Activated CD8-positive, alpha-beta memory T cell treated with anti-CD3 and anti-CD28 coated beads for 36 hours (primary cell): ENCODE measurements around the gene B9D2. TPM values are rescaled to one million over a fixed set of nuclear protein-coding genes. Genes with fewer than 3 reads are reported as not detected.

Experiments
- CTCF ChIA-PET: fragments of 350-600 bp; sonication (Branson Sonifier 250); formaldehyde crosslinking; loops from one replicate; lab custom pipeline; 2021; ENCODE audit warnings: antibody characterized with exemption; lab: Charles Lee
- POLR2A ChIA-PET: fragments of 350-600 bp; sonication (Branson Sonifier 250); formaldehyde crosslinking; loops from one replicate; lab custom pipeline; 2021; ENCODE audit warnings: antibody characterized with exemption; lab: Charles Lee
- total RNA-seq, 2 experiments: library from RNA; stranded (reverse); gene quantifications; one replicate each; pipeline ENCODE4 v1.2.3, GENCODE V29; 2021

The B9D2 gene
- total RNA-seq, 2 experiments from 2014 or later, result 5.5 to 5.6 TPM

DNA sequence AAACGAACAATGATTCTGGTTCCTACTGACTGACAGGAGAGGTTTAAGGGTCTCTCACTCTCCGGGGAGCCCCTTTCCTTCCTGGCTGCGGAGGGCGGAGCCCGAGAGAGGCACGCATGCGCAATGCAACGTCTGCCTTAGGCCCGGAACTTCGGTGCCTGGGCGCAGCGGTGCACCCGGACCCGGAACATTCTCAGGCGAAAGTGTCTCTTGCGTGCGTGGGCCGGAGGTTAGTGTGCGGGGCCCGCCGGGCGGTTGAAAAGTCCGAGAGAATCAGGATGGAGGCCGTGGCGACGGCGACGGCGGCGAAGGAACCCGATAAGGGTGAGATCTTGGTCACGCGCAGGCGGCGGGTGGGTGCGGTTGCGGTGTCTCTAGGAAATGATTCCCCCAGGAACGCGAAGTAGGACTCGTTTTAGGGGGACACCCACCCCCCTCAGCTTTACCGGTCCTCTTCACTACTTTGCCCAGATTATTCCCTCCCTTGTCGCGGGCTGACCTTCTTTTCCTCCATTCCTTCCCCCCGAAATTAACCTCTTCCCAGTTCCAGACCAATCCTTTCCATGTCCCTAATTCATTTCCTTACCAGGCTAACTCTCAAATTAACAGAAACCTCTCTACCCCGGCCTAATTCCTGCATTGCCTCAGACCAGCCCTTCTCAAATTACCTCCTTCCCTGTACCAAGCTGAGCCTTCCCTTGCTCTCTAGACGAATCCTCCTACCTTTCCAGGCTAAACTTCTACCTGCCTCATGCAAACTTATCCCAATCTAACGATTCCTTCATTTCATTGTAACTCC is 53.7 kb downstream of the B9D2 start, which contains the start of gene CCDC97:
Gene CCDC97 (plus strand): TSS at position 140 of the 799 bp plus-strand sequence. CDS start 139 bp downstream, at position 279.
- ChIA-PET POLR2A (interaction anchor here (0.6 to 1.7 kb wide), 7 partner anchors 9 to 47 kb away, joined by 3 to 10 read pairs (median 4); no protein-coding TSS in a partner anchor), CTCF (interaction anchor here (1.2 to 3.8 kb wide), 4 partner anchors 10 to 107 kb away, joined by 3 to 47 read pairs (median 8); partner anchors contain the start of gene HNRNPUL1)

DNA sequence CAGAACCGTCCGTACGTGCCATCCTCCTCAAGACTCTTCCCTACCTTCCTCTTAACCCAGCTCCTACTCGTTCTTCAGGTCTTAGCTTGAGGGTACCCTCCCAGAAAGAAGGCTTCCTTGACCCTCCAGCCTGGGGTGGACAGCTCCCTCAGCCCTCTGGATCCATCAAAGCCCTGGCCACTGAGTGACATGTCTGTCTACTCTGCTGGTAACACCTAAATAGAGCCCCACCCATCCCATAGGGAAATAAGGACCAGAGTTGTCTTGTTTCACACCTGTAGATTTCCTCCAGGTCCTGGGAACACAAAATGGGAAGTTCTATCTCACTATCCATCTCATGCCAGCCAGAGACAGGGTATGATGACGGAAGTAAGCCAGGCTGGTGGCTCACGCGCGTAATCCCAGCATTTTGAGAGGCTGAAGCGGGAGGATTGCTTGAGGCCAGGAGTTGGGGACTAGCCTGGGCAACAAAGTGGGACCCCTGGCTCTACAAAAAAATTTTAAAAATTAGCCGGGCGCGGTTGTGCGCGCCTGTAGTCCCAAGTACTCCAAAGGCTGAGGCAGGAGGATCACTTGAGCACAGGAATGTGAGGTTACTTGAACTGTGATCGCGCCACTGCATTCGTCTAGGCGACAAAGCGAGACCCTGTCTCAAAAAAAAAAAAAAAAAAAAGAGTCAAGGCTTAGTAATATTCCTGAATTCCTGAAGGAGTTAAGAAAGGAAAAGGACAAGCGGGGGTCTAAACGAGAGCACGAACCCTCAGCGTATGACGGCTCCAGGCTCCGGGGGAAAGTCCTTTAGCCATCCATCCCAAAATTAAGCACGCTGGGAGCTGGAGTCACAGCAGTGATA is 54.5 kb downstream of the B9D2 start:
- ChIA-PET POLR2A (interaction anchor here (0.7 to 1.7 kb wide), 4 partner anchors 12 to 618 kb away, joined by 3 to 10 read pairs (median 4); no protein-coding TSS in a partner anchor), CTCF (interaction anchor here (0.9 to 3.8 kb wide), 13 partner anchors 10 to 107 kb away, joined by 3 to 47 read pairs (median 6); partner anchors contain the start of gene HNRNPUL1)

DNA sequence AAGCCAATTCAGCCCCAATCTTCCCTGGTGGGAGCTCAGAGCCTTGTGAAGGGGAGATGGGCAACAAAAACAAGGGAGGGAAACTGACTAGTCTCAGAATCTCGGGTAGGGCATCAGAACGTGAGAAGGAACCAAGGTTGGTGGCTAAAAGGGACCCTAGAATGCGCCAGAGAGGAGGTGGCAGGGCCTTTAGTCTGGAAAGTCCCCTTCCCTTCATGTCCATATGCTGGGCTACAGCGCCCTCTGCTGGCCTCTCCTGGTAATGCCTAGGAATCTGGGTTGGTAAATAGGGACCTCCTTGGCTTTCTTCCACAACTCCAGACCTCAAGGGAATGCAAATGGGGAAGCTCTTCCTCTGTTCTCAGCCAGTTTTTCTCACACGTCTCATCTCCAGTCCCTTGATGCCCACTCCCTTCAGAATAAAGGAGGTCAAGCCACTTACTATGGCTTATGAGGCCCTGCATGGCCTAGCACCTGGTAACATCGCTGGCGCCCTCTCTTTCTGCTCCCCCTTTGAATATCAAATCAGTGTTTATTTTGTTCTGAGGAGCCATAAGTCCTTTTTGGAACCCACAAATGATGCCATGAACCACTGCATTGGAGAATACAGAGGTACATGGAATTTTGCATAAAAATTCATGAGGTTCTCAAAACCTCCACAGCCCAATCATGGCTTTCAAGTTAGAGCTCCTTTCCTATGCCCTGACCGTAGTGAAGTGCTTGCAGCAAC is 55.3 kb downstream of the B9D2 start:
- CTCF ChIA-PET, result interaction anchor here (0.9 to 3.8 kb wide), 15 partner anchors 10 to 106 kb away, joined by 3 to 47 read pairs (median 6); partner anchors contain the start of gene HNRNPUL1
- POLR2A ChIA-PET, result interaction anchor here (0.5 to 1.7 kb wide), 7 partner anchors 26 to 617 kb away, joined by 3 to 16 read pairs (median 6); no protein-coding TSS in a partner anchor

DNA sequence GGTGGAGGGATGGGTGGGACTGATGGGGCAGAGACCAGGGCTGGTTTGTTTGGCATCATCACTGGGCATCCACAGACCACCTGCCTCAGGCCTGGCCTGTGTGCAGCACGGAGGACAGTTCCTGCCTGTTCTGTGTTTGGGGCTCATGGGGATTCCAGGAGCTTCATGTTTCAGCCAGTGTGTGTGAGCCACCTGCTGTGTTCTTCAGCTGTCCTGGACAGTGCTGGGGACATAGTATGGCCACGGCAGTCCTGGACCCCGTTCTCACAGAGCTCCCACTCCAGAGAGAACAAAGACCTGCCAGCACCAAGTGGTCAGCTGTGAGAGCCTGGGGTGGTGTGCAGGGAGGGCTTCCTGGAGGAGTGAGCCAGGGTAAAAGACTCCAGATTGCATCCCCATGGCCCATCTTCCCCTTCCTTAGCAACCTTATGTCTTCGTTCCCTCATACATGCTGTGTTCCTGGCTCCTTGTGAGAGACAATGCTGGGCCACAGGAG is 55.9 kb downstream of the B9D2 start:
- POLR2A ChIA-PET, result interaction anchor here (0.7 to 1.7 kb wide), 6 partner anchors 41 to 104 kb away, joined by 3 to 16 read pairs (median 7); no protein-coding TSS in a partner anchor
- CTCF ChIA-PET, result interaction anchor here (0.9 to 3.8 kb wide), 11 partner anchors 9 to 106 kb away, joined by 3 to 47 read pairs (median 7); partner anchors contain the start of gene HNRNPUL1

DNA sequence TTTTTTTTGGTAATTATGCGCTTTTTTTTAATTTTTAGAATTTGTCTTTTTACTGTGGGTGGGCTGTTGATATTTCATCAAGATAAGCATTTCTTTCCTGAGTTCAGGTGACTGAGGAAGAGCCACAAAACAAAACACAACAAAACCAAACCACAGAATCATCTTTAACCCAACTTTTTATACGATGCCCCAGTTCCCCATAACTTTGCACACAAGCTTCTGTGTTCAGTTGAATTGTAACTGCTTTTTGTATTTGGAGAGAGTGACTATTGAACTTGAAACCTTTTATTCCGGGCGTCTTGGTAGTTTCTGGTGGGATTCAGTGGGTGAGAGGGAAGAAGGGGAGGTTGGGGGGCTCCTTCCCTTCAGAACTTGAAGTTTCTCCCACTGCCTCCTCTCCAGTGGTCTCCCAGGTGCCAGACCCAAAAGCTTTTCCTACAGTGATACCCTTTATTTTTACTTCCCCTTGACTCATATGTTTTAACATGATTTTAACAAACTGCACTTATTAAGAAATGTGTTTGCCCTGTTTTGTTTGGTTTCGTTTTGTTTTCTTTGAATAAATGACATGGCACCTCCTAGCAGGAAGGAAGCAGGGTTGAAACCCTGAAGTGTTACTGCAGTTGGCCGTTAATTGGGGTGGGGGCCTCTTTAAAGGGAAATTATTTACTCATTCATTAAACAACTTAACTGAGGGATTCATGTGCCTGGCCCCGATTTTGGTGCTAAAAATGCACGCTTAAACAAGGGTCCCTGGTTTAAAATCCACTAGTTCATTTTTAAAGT is 56.7 kb downstream of the B9D2 start:
- POLR2A ChIA-PET, result interaction anchor here (0.7 to 1.6 kb wide), 3 partner anchors 42 to 44 kb away, joined by 4 to 8 read pairs (median 6); no protein-coding TSS in a partner anchor
- CTCF ChIA-PET, result interaction anchor here (0.9 to 3.8 kb wide), 10 partner anchors 9 to 103 kb away, joined by 3 to 47 read pairs (median 13); partner anchors contain the start of gene HNRNPUL1

DNA sequence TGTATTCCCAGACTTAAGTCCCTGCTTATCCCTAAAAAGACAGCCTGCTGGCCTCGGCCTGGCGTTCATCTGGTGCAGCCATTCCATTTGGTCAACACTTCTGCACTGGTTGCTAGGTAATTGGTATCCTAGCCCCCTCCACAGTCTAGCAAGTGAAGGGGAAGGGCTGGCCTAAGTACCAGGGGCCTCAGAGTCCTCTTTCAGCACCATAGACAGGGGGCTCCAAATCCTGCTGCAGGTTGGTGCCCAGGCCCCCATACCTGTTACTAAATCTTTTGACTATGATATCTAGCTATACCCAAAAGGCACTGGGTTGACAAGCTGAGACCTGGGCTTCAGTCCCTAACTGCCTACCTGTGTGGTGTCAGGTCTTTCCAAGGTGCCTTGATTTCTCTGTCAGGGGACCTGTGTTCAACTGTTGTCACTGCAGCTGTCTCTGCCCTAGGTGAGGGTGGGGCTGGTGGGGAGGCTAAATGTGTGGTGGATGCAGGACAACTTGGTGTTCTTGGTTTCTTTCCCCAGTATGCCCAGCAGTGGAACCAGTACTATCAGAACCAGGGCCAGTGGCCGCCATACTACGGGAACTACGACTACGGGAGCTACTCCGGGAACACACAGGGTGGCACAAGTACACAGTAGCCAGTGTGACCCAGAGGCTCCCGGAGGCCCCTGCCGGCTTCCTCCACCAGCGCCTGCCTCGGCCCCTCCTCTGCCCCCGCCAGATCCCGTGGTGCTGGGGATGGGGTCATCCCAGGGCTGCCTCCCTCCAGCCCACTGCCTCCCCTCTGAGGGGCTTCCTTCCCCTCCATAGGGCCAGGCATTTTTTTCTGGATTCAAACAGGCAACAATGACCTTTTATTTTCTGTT is 57.8 kb downstream of the B9D2 start:
- ChIA-PET CTCF (interaction anchor here (0.6 to 3.2 kb wide), 3 partner anchors 43 to 102 kb away, joined by 3 to 19 read pairs (median 5); partner anchors contain the start of gene HNRNPUL1), POLR2A (interaction anchor here (5.9 kb wide), 1 partner anchor 42 kb away, joined by 52 read pairs; the partner anchor contains the start of gene HNRNPUL1)

DNA sequence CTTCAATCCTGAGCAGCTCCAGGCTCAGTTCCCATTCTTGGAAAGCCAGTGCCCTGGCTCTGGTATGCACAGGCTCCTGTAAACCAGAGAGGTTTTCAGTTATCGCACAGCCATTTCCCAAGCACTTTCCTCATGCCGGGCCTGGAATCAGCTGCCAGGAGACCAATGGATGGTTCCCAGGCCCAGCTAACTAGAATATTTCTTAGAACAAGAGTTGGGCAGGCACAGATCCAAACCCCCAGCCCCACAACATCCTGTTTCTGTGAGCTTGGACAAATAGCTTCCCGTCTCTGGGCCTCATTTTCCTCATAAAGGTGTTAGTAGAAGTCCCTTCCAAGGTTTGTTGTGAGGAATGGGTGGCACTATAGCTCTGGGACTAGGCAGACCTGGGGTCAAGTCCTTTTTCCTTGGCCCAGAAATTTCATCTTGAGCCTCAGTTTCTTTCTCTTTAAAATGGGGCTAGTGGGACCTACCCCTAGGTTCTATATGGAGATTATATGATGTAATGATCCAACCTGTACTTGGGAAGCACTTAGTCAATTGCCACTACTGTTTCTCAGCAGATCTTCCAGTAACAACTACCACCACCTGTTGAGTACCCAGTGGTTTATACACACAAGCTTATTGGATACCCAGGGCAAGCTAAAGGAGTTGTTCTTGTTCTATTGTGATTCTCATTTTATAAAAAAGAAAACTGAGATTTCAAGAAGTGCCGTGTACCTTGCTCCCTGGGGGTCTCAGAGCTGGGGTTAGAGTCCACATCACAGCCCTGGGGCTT is 59.1 kb downstream of the B9D2 start:
- ChIA-PET CTCF (interaction anchor here (0.6 to 3.2 kb wide), 5 partner anchors 17 to 101 kb away, joined by 3 to 19 read pairs (median 3); partner anchors contain the start of gene HNRNPUL1), POLR2A (interaction anchor here (0.7 to 5.9 kb wide), 3 partner anchors 19 to 40 kb away, joined by 3 to 52 read pairs (median 9); partner anchors contain the start of gene HNRNPUL1)

Other genes starting within 250 kb of the B9D2 start
- not detected for gene CYP2F1, start 249.7 kb downstream of the B9D2 start, total RNA-seq
- gene CYP2S1, start 170.9 kb downstream of the B9D2 start, total RNA-seq, result not detected
- gene AXL, start 144.9 kb downstream of the B9D2 start, total RNA-seq, result under 1 TPM; 0.08 to 0.21 TPM
- gene HNRNPUL1, start 99.8 kb downstream of the B9D2 start, total RNA-seq, result 100 to 1,000 TPM; 258 to 262 TPM
- 10 to 100 TPM; 22.9 to 25.1 TPM for gene CCDC97, start 54.0 kb downstream of the B9D2 start, total RNA-seq
- 100 to 1,000 TPM; 148 to 150 TPM for gene TGFB1, start 10.2 kb downstream of the B9D2 start, total RNA-seq
- gene TMEM91, start 12.4 kb upstream of the B9D2 start, total RNA-seq, result 1 to 10 TPM; 2.2 to 3.0 TPM
- gene EXOSC5, start 33.2 kb upstream of the B9D2 start, total RNA-seq, result 10 to 100 TPM; 52.2 to 57.6 TPM
- 10 to 100 TPM; 21.5 to 24.8 TPM for gene BCKDHA, start 33.7 kb upstream of the B9D2 start, total RNA-seq
- under 1 TPM; 0.36 to 0.61 TPM for gene B3GNT8, start 63.2 kb upstream of the B9D2 start, total RNA-seq
- 10 to 100 TPM; 67.6 to 70.0 TPM for gene DMAC2, start 75.8 kb upstream of the B9D2 start, total RNA-seq
- gene ERICH4, start 79.0 kb upstream of the B9D2 start, total RNA-seq, result not detected
- 10 to 100 TPM; 41.9 to 43.8 TPM for gene CEACAM21, start 212.0 kb upstream of the B9D2 start, total RNA-seq